ENCODE measurements around the gene MACC1.
"Not testable (repeated sequence)": the region's sequence is repeated elsewhere in the genome, so short reads cannot be mapped to it uniquely, and the experiment has no call there.

Gene MACC1

DNA sequence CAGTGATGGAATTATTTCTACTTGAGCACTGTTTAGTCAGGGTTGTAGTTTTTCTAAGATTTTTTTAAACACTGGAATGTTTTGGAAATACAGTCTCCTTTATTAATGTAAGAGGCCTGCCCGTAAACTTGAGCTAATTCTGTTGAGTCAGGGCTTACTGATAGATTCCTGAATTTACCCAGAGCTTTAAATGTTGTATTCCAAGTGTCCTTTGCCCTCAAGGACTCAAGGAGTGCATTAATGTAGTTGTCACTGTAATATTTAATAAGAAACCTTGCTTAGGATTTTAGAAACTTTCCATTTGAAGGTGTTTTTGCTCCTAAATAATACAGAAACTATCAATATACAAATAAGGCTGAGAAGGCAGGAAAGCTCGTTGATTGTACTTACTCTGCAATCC lies 89.2 kb downstream of the MACC1 start:
- DNase-seq (ENCODE audit: low spot score): no peak

DNA sequence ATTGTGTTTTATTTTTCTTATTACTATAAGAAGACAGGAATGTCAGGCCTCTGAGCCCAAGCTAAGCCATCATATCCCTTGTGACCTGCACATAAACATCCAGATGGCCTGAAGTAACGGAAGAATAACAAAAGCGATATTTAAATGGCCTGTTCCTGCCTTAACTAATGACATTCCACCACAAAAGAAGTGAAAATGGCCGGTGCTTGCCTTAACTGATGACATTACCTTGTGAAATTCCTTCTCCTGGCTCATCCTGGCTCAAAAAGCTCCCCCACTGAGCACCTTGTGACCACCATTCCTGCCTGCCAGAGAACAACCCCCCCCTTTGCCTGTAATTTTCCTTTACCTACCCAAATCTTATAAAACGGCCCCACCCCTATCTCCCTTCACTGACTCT lies 91.1 kb downstream of the MACC1 start:
- DNase-seq (ENCODE audit: low spot score): not testable (repeated sequence)

DNA sequence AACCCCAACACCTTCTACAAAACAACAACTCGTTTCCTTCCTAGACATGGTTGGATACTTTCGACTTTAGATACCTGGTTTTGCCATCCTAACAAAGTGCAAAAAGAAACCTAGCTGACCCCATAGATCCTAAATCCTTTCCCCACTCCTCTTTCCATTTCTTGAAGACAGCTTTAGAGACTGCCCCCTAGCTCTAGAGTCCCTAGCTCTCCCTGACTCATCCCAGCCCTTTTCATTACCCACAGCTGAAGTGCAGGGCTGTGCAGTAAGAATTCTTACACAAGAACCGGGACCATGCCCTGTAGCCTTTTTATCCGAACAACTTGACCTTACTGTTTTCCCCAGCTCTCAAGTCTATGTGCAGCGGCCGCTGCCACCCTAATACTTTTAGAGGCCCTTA lies 93.1 kb downstream of the MACC1 start:
- not testable (repeated sequence) for DNase-seq (ENCODE audit: low spot score)

DNA sequence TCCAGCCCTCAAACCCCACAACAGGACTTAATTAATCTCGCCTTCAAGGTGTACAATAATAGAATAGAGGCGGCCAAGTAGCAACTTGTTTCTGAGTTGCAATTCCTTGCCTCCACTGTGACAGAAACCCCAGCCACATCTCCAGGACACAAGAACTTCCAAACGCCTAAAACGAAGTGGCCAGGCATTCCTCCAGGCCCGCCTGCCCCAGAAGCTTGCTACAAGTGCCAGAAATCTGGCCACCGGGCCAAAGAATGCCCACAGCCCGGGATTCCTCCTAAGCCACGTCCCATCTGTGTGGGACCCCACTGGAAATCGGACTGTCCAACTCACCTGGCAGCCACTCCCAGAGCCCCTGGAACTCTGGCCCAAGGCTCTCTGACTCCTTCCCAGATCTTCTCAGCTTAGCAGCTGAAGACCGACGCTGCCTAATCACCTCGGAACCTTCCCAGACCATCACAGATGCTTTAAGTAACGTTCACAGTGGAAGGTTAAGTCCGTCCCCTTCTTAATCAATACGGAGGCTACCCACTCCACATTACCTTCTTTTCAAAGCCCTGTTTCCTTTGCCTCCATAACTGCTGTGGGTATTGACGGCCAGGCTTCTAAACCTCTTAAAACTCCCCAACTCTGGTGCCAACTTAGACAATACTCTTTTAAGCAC lies 94.4 kb downstream of the MACC1 start:
- not testable (repeated sequence) for DNase-seq (ENCODE audit: low spot score)

DNA sequence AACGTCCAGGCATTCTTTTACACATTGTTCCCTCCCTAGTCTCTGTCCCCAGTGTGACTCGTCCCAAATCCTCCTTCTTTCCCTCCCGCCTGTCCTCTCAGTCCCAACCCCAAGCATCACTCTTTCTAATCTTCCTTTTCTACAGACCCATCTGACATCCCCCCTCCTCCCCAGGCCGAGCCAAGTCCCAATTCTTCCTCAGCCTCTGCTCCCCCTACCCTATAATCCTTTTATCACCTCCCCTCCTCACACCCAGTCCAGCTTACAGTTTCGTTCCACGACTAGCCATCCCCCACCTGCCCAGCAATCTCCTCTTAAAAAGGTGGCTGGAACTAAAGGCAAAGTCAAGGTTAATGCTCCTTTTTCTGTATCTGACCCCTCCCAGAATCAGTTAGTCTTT lies 95.1 kb downstream of the MACC1 start:
- DNase-seq (ENCODE audit: low spot score): no peak

DNA sequence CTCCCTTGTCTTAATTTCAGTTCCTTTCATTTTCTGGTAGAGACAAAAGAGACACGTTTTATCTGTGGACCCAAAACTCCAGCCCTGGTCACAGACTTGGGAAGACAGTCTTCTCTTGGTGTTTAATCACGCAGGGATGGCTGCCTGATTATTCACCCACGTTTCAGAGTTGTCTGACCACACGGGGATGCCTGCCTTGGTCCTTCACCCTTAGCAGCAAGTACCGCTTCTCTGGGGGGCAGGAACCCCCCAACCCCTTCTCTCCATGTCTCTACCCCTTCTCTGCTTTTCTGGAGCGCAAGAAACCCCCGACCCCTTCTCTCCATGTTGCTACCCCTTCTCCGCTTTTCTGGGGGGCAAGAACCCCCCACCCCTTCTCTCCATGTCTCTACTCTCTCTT lies 95.8 kb downstream of the MACC1 start:
- DNase-seq (ENCODE audit: low spot score): no peak

DNA sequence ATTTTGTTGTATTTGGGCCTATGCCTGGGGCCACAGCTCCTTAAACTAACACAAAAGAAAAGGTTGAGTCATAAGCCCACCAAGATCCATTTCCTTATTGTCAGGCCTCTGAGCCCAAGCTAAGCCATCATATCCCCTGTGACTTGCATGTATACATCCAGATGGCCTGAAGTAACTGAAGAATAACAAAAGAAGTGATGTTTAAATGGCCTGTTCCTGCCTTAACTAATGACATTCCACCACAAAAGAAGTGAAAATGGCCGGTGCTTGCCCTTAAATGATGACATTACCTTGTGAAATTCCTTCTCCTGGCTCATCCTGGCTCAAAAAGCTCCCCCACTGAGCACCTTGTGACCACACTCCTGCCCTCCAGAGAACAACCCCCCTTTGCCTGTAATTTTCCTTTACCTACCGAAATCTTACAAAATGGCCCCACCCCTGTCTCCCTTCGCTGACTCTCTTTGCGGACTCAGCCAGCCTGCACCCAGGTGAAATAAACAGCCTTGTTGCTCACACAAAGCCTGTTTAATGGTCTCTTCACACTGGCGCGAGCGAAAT lies 96.5 kb downstream of the MACC1 start:
- DNase-seq (ENCODE audit: low spot score): not testable (repeated sequence)

DNA sequence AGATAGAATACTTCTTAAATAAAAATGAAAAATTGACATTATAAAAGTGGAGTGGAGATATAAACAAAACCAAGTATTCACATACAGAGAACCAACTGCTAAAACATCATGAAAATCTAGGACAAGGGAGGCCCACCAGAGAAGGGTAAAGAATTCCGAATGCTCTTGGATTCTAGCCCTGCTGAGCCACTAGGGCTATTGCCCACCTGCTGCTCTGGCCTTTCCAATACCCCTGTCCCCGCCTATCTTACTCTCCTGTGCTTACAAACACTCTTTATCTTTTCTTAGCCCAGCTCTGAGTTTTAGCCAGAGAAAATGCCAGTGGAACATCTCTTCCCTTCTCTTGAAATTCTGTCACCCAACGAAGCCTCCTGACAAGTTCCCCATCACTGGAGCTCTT lies 100.3 kb downstream of the MACC1 start:
- no peak for DNase-seq (ENCODE audit: low spot score)

DNA sequence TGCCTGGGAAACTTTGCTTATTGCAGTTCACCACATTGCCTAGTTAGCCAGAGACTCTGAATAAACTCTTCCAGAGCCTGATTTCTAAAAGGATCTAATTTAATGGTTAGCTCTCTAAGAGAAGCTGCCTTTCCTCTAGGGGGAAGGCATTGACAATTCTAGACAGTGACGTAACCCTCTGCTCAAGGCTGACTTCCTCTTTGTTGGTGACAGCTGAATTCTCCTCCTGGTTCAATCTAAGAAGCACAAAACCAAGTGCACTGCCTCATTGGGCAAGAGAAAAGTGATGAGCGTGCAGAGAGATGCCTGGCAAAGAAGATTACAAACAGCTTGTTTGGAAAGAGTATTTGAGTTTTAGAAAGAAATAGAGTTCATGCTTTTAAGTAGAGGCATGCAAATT lies 102.7 kb downstream of the MACC1 start:
- DNase-seq (ENCODE audit: low spot score): no peak

DNA sequence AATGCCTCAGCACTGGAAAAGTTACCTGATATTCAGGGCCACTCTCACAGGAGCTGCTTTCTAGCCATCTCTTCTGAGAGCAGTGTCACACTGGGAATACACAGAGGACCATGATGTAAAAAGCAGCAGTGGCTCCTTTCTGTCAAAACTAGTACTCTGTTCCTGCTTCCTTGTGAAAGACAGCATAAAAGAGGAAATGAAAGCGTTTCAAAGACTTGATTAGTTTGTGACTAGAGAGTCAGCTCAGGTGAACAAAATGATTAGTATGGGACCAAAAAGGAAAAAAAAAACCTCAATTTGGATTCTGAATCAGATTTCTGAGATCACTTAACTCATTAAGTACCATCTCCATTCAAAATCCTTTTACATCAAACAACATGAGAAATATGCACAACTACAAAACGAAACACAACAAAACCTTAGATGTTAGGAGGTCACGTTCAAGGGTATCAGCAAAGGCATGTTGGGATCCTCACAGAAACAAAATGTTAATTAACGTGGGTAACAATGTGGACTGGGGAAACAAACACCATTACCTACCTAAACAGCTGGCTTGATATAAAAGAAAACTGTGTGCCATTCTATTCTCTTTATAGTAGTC lies 103.7 kb downstream of the MACC1 start:
- peak; percentile 1 for DNase-seq (ENCODE audit: low spot score)

DNA sequence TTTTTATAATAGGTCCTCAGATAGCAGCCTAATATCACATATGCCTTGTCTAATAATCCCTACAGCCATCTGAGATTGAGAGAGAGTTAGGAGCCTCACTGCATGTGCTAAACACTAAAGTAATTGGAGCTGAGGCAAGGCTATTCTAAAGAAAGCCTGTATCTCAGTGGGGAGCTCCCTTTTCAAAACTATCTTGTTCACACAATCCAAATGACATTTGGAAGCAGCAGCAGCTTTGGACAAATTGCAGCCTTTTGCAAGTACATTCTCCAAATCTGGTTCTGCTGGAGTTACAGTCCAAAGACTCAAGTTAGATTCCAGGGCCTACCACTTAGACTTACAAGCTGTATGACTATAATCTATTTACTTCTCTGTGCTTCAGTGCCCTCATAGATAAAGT lies 104.5 kb downstream of the MACC1 start:
- no peak for DNase-seq (ENCODE audit: low spot score)

DNA sequence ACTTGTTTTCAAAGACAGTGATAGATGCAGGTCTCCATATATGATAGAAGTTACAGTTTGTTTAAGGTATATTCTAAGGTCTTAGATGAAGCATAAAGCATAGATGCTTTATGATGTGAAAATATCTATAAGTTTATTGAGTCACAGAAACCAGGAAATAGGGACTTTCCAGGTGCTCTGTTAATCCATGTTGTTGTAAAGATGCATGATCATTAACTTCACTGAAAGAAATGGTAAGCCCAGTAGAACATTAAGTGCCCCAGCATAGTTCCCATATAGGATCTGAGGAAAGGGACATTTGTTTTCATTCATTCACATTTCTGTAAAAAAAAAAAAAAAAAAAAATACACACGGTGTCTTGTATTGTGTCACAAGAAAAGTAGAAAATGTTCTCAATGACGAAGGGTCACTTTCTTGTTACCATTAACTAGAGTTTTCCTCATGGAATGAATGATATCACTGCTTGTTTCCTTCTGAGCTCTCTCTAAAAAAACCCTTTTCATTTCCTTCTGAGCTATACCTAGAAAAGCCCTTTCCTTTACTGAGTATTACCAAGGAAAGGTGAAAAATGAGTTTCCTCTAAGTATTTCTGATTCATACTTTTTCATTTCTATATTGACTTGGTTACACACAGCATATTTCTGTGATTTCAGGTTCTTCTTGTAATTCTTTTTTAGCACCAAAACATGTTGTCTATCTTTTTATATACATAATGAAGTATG lies 105.2 kb downstream of the MACC1 start:
- no peak for DNase-seq (ENCODE audit: low spot score)

DNA sequence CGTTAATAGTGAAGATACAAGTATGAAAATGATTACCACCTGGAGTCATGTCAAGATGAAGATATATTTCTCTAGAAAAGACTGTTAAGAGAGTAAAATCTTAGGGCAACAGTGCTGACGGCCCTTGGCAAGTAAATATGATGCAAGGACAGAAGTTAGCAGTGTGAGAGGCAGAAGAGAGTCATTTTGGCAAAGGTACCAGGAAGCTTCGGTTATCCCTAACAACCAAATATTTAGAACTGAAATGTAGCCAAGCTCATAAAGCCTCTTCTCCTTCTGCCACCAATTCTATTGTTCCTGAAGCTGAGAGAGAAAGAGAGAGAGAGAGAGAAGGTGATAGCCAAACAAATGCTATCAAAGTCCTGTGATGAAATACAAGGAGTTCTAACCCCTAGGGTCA lies 109.6 kb downstream of the MACC1 start:
- DNase-seq (ENCODE audit: low spot score): no peak

DNA sequence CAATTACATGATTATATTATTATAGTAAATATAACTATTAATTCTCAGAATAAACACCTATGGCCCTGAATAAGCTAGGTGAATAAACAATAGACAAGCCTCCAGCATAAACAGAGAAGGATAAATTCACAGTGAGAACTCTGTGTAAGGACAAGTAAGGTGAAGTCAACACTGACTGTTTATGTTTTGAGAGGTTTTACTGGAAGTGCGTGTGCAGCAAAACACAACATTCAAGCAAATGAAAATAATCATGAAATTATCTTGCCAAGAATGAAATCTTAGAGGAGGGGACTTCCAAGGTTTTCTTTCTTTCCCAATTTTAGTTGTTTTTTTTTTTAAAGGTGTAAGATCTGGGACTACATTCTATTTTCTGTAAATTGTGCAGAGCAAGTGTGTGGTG lies 112.5 kb downstream of the MACC1 start:
- DNase-seq (ENCODE audit: low spot score): no peak

DNA sequence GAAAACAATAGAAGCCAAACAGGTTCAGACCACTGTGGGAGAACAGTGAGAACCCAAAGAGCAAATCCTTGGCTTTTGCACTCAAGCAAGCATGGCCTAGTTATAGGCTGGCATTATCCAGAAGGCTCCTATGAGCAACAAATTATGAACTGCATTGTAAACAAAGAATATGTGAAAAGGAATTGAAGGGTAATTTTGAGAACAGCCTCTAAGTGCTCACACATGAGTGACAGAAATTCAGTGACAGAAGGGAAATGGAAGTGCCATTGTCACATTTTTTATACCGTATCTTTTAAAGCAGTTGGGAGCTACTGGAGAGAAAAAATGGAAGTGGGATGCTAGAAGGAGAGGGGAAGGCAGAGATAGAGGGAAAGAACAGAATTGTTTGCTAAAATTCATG lies 114.2 kb downstream of the MACC1 start:
- DNase-seq (ENCODE audit: low spot score): no peak

DNA sequence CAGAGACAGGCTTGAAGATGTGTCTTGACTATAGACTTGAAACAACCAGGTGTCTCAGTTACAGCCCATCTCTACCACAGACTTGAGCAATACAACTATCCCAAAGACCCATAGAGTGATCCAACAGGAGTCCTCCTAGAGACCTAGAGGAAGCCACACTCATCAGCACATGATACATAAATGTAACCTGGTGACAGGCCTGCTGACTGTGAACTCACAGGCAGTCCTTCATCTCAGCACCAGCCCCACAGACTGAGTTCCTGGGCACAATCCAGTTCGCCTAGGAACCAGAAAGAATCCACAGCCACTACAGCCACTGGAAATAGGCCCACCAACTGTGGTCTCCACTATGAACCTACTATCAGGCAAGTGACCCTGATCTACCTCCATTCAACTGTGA lies 121.3 kb downstream of the MACC1 start:
- DNase-seq (ENCODE audit: low spot score): no peak

DNA sequence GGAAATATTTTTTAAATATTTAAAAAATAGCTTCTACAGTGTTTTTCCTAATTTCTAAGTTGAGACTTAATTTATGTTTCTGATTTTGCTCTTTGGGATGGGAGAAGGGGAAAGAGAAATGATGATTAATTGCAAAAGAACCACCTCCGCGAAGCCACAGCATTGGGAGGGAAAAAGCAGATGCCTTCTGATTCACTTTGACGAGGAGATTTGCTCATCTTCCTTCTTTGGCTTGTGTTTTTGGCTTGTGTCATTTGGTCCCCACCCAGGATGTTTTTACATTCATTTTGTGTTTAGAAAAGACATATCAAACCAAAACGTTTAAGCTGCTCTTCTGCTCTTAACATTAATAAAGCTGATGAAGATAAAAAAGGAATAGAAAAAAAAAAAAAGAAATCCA lies 121.7 kb downstream of the MACC1 start:
- DNase-seq (ENCODE audit: low spot score): no peak

DNA sequence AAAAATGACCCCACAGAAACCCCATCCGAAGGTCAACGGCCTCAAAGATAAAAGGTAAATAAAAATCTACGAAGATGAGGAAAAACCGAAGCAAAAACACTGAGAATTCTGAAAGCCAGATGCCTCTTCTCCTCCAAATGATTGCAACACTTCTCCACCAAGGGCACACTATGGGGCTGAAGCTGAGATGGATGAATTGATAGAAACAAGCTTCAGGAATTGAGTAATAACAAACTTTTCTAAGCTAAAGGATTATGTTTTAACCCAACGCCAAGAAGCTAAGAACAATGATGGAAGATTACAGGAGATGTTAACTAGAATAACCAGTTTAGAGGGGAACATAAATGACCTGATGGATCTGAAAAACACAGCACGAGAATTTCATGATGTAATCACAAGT lies 127.8 kb downstream of the MACC1 start:
- DNase-seq (ENCODE audit: low spot score): no peak

DNA sequence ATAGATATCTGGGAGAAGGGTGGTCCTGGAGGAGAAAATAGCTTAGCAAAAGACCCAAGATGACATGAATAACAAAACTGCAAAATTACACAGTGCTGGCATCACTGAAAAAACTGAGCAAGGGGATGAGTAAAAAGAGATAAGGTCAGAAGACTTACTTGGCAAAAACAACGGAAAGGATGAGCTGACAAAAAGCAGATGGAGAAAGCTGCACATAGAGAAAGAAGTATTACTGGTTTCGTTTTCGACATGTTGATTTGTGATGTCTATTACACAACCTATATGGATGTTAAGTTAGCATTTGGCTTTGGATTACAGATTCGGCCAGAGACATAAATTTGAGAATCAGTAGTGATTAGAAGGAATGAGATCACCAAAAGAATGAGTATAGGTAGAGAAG lies 132.1 kb downstream of the MACC1 start:
- no peak for DNase-seq (ENCODE audit: low spot score)

Measured in CD4-positive, alpha-beta T cell treated with Interleukin-2 at 100 ng/mL for 4 hours (primary cell).